ENCODE data around the gene SGMS2.
A peak's percentile ranks its signal among the peaks of the same experiment; 100 is the strongest.

The SGMS2 gene

GRCh38 chr4:107906458-107907100 is 81.8 kb downstream of the SGMS2 start:
- DNase-seq (ENCODE audit: low spot score) = no peak
- TF ChIP-seq, protein P1, sequence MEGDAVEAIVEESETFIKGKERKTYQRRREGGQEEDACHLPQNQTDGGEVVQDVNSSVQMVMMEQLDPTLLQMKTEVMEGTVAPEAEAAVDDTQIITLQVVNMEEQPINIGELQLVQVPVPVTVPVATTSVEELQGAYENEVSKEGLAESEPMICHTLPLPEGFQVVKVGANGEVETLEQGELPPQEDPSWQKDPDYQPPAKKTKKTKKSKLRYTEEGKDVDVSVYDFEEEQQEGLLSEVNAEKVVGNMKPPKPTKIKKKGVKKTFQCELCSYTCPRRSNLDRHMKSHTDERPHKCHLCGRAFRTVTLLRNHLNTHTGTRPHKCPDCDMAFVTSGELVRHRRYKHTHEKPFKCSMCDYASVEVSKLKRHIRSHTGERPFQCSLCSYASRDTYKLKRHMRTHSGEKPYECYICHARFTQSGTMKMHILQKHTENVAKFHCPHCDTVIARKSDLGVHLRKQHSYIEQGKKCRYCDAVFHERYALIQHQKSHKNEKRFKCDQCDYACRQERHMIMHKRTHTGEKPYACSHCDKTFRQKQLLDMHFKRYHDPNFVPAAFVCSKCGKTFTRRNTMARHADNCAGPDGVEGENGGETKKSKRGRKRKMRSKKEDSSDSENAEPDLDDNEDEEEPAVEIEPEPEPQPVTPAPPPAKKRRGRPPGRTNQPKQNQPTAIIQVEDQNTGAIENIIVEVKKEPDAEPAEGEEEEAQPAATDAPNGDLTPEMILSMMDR (conservative IDR thresholded peaks at IDR 0.05; ENCODE audit: low read depth) = no peak
- no peak overlapping the region for H3K27ac ChIP-seq
- CTCF ChIA-PET = no interaction called here
- POLR2A ChIA-PET (ENCODE audit: low non-redundant PET) = no interaction called here

- ChIA-PET POLR2A (ENCODE audit: low non-redundant PET) (interaction anchor here (0.6 kb wide), 1 partner anchor 83 kb away, joined by 3 read pairs; no protein-coding TSS in a partner anchor), CTCF (no interaction called here)
Measured at GRCh38 chr4:107908377-107908776, 83.6 kb downstream of the SGMS2 start.

GRCh38 chr4:107913283-107913899 is 88.7 kb downstream of the SGMS2 start:
- peak; percentile 46 for DNase-seq (ENCODE audit: low spot score)
- H3K27ac ChIP-seq = no peak overlapping the region
- POLR2A ChIA-PET (ENCODE audit: low non-redundant PET) = no interaction called here
- CTCF ChIA-PET = interaction anchor here (0.7 to 2.7 kb wide), 5 partner anchors 12 to 573 kb away, joined by 3 to 9 read pairs (median 4); no protein-coding TSS in a partner anchor
- TF ChIP-seq, protein P1 (conservative IDR thresholded peaks at IDR 0.05; ENCODE audit: low read depth) = peak; percentile 71

More at GRCh38 chr4:107908377-107908776, 83.6 kb downstream of the SGMS2 start:
- TF ChIP-seq, protein P1 (conservative IDR thresholded peaks at IDR 0.05; ENCODE audit: low read depth) = no peak
- no peak overlapping the region for H3K27ac ChIP-seq
- no peak for DNase-seq (ENCODE audit: low spot score)

DNA sequence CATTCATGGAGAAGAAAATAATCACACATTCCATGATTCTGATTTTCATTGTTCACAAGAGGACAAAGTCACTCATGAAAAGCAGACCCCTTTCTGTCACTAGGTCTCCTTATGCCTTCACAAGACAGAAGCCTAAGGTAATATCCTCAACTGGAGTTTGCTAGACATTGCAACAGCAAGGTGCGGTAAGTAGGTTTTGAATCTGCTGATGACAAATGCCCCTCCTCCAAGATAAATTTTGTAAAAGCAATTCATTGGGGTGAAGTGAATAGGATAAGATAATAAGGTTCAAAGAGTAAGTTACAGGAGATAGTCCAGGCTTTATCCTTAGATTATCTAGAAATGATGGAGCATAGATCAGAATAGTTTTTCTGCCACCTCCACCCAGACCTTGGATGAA is 90.5 kb downstream of the SGMS2 start:
- no peak for DNase-seq (ENCODE audit: low spot score)
- ChIA-PET POLR2A (ENCODE audit: low non-redundant PET) (no interaction called here), CTCF (no interaction called here)
- H3K27ac ChIP-seq = no peak overlapping the region
- TF ChIP-seq, protein P1 (conservative IDR thresholded peaks at IDR 0.05; ENCODE audit: low read depth) = no peak

DNA sequence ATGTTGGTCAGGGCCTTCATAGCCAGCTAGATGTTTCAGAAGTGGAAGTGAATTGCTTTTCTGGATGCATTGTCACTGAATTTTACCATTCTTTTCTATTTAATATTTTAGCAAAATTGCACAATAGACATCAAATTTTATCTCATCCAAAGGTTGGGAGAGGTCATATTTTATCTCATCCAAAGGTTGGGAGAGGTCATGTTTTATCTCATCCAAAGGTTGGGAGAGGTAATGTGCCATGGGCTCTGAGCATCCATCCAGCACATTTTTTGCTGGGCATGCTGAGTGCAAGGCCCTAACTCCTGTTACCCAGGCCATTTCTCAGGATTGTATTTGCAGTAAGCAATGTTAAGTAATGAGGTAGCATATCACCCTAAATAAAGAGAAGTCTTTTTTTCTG is 91.9 kb downstream of the SGMS2 start:
- TF ChIP-seq, protein P1 (conservative IDR thresholded peaks at IDR 0.05; ENCODE audit: low read depth) = no peak
- no peak for DNase-seq (ENCODE audit: low spot score)
- no peak overlapping the region for H3K27ac ChIP-seq
- ChIA-PET POLR2A (ENCODE audit: low non-redundant PET) (no interaction called here), CTCF (no interaction called here)

GRCh38 chr4:107917500-107917899 is 92.8 kb downstream of the SGMS2 start:
- DNase-seq (ENCODE audit: low spot score) = no peak
- no peak overlapping the region for H3K27ac ChIP-seq
- POLR2A ChIA-PET (ENCODE audit: low non-redundant PET) = no interaction called here
- TF ChIP-seq, protein P1 (conservative IDR thresholded peaks at IDR 0.05; ENCODE audit: low read depth) = no peak
- CTCF ChIA-PET = no interaction called here
